HepG2 (cell line): ENCODE measurements around the gene NDUFB7. TPM values are rescaled to one million over a fixed set of nuclear protein-coding genes. Genes with fewer than 3 reads are reported as not detected.

Source experiments
- AHDC1 ChIP-seq: sonication (generic); formaldehyde crosslinking; IDR thresholded peaks from 2 replicates; pipeline ENCODE4 v1.5.1; 2020; ENCODE audit warnings: mild to moderate bottlenecking, missing genetic modification reagents, borderline replicate concordance
- ARNTL ChIP-seq: sonication (generic); formaldehyde crosslinking; IDR thresholded peaks from 2 replicates; pipeline ENCODE4 v1.4.0; 2020; ENCODE audit warnings: mild to moderate bottlenecking, missing genetic modification reagents
- ATAD3A ChIP-seq: sonication (generic); formaldehyde crosslinking; IDR thresholded peaks from 2 replicates; pipeline ENCODE4 v1.4.0; 2020; ENCODE audit warnings: missing genetic modification reagents
- MBD4 ChIP-seq: IDR thresholded peaks from 2 replicates; pipeline ENCODE4 v1.6.1; 2012; ENCODE audit warnings: low read length, inconsistent platforms, borderline replicate concordance
- MTA1 ChIP-seq: sonication (generic); formaldehyde crosslinking; IDR thresholded peaks from 2 replicates; pipeline ENCODE4 v1.4.0; 2020; ENCODE audit warnings: missing genetic modification reagents, mild to moderate bottlenecking, borderline replicate concordance
- polyA plus RNA-seq, 8 experiments: library from polyadenylated mRNA; depleted of rRNA in 3 of 8; stranded (reverse) in 7 of 8; unstranded in 1 of 8; fragments of >200 nt; fragmentation: Illumina TruSeq in 4 of 8; extraction: Trizol in 4 of 8; gene quantifications; 2 replicates each; pipeline versions ENCODE4 v1.2.1 to v1.2.3, GENCODE V29; 2011 to 2016; ENCODE audit warnings: low read depth in 4 of 8, missing spikeins in 1 of 8, mixed read lengths in 1 of 8; ENCODE audit not compliant: insufficient read depth in 1 of 8
- total RNA-seq, 5 experiments: library from RNA; depleted of rRNA; stranded (reverse); fragments of >200 nt; fragmentation: Illumina TruSeq; extraction: Trizol; gene quantifications; 2 replicates each; pipeline ENCODE4 v1.2.3, GENCODE V29; 2016; ENCODE audit warnings: low read depth in 1 of 5
- TF ChIP-seq, protein P1 (sequence below): sonication (generic); formaldehyde crosslinking; IDR thresholded peaks from 2 replicates; pipeline ENCODE4 v1.8.1; 2023; ENCODE audit warnings: mild to moderate bottlenecking, moderate library complexity, missing genetic modification reagents
- TF ChIP-seq, protein P2 (sequence below): sonication (generic); formaldehyde crosslinking; IDR thresholded peaks from 2 replicates; pipeline ENCODE4 v1.4.0; 2020; ENCODE audit warnings: missing genetic modification reagents
- TF ChIP-seq, protein P3 (sequence below): sonication (generic); formaldehyde crosslinking; IDR thresholded peaks from 2 replicates; pipeline ENCODE4 v1.4.0; 2020; ENCODE audit warnings: mild to moderate bottlenecking, missing genetic modification reagents

Gene NDUFB7
- total and polyA plus RNA-seq, 2 of the 13 experiments (the other 11 are each of a cell fraction or from before 2014, with no cell fraction given): 156 to 198 TPM

- TF ChIP-seq AHDC1 (CRISPR knock-in tag): no peak
- TF ChIP-seq ARNTL: no peak
- TF ChIP-seq MTA1 (CRISPR knock-in tag): peak; percentile 47; the same call in 1 of the 2 replicates
- TF ChIP-seq, protein P1, sequence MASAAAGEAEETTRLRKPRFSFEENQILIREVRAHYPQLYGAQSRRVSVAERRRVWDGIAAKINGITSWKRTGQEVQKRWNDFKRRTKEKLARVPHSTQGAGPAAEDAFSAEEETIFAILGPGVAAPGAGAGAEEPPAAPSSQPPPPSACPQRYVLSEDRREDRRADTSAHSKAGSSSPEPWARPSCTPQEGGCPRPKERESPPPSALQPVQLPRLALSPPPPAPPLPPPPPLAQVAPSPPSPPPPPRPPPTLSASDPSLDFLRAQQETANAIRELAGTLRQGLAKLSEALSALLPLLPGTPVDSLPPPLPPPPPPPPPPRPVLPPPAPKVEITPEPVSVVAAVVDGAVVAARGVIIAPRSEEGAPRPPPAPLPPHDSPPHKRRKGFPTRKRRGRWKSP (CRISPR knock-in tag): peak; percentile 72
- no peak for TF ChIP-seq ATAD3A (CRISPR knock-in tag)
- TF ChIP-seq MBD4: no peak
- TF ChIP-seq, protein P2, sequence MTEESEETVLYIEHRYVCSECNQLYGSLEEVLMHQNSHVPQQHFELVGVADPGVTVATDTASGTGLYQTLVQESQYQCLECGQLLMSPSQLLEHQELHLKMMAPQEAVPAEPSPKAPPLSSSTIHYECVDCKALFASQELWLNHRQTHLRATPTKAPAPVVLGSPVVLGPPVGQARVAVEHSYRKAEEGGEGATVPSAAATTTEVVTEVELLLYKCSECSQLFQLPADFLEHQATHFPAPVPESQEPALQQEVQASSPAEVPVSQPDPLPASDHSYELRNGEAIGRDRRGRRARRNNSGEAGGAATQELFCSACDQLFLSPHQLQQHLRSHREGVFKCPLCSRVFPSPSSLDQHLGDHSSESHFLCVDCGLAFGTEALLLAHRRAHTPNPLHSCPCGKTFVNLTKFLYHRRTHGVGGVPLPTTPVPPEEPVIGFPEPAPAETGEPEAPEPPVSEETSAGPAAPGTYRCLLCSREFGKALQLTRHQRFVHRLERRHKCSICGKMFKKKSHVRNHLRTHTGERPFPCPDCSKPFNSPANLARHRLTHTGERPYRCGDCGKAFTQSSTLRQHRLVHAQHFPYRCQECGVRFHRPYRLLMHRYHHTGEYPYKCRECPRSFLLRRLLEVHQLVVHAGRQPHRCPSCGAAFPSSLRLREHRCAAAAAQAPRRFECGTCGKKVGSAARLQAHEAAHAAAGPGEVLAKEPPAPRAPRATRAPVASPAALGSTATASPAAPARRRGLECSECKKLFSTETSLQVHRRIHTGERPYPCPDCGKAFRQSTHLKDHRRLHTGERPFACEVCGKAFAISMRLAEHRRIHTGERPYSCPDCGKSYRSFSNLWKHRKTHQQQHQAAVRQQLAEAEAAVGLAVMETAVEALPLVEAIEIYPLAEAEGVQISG (CRISPR knock-in tag): peak; percentile 100
- TF ChIP-seq, protein P3, sequence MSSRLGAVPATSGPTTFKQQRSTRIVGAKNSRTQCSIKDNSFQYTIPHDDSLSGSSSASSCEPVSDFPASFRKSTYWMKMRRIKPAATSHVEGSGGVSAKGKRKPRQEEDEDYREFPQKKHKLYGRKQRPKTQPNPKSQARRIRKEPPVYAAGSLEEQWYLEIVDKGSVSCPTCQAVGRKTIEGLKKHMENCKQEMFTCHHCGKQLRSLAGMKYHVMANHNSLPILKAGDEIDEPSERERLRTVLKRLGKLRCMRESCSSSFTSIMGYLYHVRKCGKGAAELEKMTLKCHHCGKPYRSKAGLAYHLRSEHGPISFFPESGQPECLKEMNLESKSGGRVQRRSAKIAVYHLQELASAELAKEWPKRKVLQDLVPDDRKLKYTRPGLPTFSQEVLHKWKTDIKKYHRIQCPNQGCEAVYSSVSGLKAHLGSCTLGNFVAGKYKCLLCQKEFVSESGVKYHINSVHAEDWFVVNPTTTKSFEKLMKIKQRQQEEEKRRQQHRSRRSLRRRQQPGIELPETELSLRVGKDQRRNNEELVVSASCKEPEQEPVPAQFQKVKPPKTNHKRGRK: no peak
These were observed at the start of gene NDUFB7 (continued) for GRCh38 chr19:14571695-14572490.
